Lower lobe of right lung (tissue), 2 donors: Measurements from ENCODE around the gene OR10T2. TPM values are rescaled to one million over a fixed set of nuclear protein-coding genes. Genes with fewer than 3 reads are reported as not detected.

Source experiments
- ATAC-seq, 2 donors: fragments of 200-7000 bp; cut with Tn5 transposase; one replicate each; pipeline ENCODE4 v1.9.1; 2020 to 2022; ENCODE audit warnings: mild to moderate bottlenecking in 2 of 2, moderate library complexity in 2 of 2
- DNase-seq: peaks from one replicate; pipeline ENCODE4 v3.0.0-alpha.2; 2020
- H3K27ac ChIP-seq: fragments of 200-600 bp; one replicate; pipeline ENCODE4 v1.8.0; 2022
- H3K27me3 ChIP-seq: fragments of 200-600 bp; one replicate; pipeline ENCODE4 v1.8.0; 2022; ENCODE audit warnings: low read depth
- H3K36me3 ChIP-seq: fragments of 200-600 bp; one replicate; pipeline ENCODE4 v1.8.0; 2022; ENCODE audit warnings: mild to moderate bottlenecking
- H3K4me1 ChIP-seq: fragments of 200-600 bp; one replicate; pipeline ENCODE4 v1.8.0; 2022
- H3K4me3 ChIP-seq: fragments of 200-600 bp; one replicate; pipeline ENCODE4 v1.8.0; 2022; ENCODE audit warnings: mild to moderate bottlenecking
- H3K9me3 ChIP-seq: fragments of 200-600 bp; one replicate; pipeline ENCODE4 v1.8.0; 2022
- CTCF ChIP-seq: fragments of 200-600 bp; IDR thresholded peaks from one replicate; pipeline ENCODE4 v1.8.0; 2022; ENCODE audit warnings: antibody characterized with exemption, mild to moderate bottlenecking
- intact Hi-C: fragments of 100-400 bp; cut with DNase I; formaldehyde crosslinking; loops from one replicate; pipeline ENCODE4 v1.11.0; 2022
- total RNA-seq: library from RNA; stranded (reverse); fragmentation: NEBNext Ultra II Directional; extraction: Animal tissue kit (Norgen Biotek cat#: 25700); gene quantifications from one replicate; pipeline ENCODE4 v1.2.1, GENCODE V29; 2021
- donor health status: DM: no; HTN: yes; CAD: no; lungs with severe emphysema.

The OR10T2 gene
- total RNA-seq, 1 donor from 2014 or later, result not detected

DNA sequence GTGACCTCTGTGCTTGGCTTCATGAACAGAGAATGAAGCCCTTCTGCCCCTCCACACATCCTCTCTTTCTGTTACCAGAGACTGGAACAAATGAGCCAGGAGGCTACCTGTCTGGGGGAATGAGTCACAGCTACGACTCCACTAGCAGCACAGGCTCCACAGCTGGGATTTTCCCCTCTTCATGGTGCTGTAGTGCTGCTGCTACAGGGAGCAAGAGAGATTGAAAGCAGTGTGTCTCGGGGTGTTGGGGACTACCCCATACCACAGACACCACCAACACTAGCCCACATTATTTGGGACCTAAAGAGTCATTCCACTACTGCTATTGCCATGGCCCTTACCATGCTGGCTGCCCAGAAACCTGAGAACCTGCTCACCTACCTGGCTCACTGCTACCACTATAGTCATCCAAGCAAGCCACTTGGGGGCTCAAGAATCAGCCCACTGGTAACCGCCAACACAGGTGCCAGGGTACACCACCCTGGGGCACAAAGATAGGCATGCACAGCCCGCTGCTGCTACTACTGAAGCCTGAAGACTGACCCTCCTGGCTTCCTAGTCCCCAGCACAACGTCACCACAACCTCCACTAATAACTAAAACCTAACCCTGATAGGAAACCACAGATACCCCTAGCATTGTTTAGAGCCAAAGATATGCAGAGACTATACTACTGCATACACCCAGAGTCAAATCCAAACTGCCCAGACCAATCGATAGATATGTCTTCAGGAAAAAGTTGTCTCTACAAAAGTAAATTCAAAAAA lies 27.9 kb downstream of the OR10T2 start:
- Histone ChIP-seq H3K27ac (no peak overlapping the region), H3K4me3 (no peak overlapping the region), H3K27me3 (no peaks in the 10 kb centered on the region), H3K9me3 (peaks cover 7% of the 10 kb centered on the region), H3K4me1 (no peaks in the 10 kb centered on the region), H3K36me3 (no peaks in the 10 kb centered on the region)
- no peak for ATAC-seq
- DNase-seq, result no peak
- TF ChIP-seq CTCF, result no peak
- intact Hi-C loops, result no loop called here

GRCh38 chr1:158366783-158367182 lies 32.5 kb downstream of the OR10T2 start:
- TF ChIP-seq CTCF, result no peak
- intact Hi-C loops, result no loop called here
- ATAC-seq, result no peak

DNA sequence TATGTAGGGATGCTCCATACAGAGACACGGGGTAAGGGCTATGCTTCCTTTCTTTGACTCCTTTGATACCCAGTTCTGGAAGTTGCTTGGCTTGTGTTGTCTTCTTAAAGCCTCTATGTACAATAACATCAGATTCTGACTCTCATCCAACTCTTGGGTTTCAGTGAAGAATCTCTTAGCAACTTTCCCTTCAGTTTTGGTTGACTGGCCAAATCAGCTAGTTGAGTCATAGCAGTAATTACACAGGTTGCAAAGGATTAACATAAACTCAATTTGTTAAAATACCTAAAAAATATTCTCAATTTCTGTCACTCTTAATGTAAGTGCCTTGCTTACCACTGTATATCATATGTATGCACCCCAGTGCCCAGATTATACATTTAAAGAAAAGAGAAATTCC lies 36.3 kb downstream of the OR10T2 start:
- no peaks in the 10 kb centered on the region for H3K9me3 ChIP-seq
- ATAC-seq, result no peak

More at GRCh38 chr1:158366783-158367182, 32.5 kb downstream of the OR10T2 start:
- H3K4me1 ChIP-seq, result no peaks in the 10 kb centered on the region
- no peak overlapping the region for H3K4me3 ChIP-seq
- no peak overlapping the region for H3K27ac ChIP-seq
- DNase-seq, result no peak
- H3K9me3 ChIP-seq, result peaks cover 4% of the 10 kb centered on the region
- H3K27me3 ChIP-seq, result no peaks in the 10 kb centered on the region
- no peaks in the 10 kb centered on the region for H3K36me3 ChIP-seq

GRCh38 chr1:158362482-158362881 lies 36.8 kb downstream of the OR10T2 start:
- Histone ChIP-seq H3K27ac (no peak overlapping the region), H3K4me3 (no peak overlapping the region), H3K9me3 (no peaks in the 10 kb centered on the region), H3K27me3 (no peaks in the 10 kb centered on the region), H3K4me1 (no peaks in the 10 kb centered on the region), H3K36me3 (no peaks in the 10 kb centered on the region)
- intact Hi-C loops, result no loop called here
- DNase-seq (no peak), ATAC-seq (no peak)
- no peak for TF ChIP-seq CTCF

More for the DNA sequence above, 36.3 kb downstream of the OR10T2 start:
- Histone ChIP-seq H3K36me3 (no peaks in the 10 kb centered on the region), H3K4me3 (no peak overlapping the region), H3K27ac (no peak overlapping the region), H3K4me1 (no peaks in the 10 kb centered on the region), H3K27me3 (no peaks in the 10 kb centered on the region)
- TF ChIP-seq CTCF, result no peak
- intact Hi-C loops, result no loop called here
- DNase-seq, result no peak

GRCh38 chr1:158357441-158357840 lies 41.8 kb downstream of the OR10T2 start:
- no peak for TF ChIP-seq CTCF
- Histone ChIP-seq H3K9me3 (no peaks in the 10 kb centered on the region), H3K4me1 (no peaks in the 10 kb centered on the region), H3K27ac (no peak overlapping the region), H3K4me3 (no peak overlapping the region), H3K27me3 (no peaks in the 10 kb centered on the region), H3K36me3 (no peaks in the 10 kb centered on the region)
- ATAC-seq (no peak), DNase-seq (no peak)
- intact Hi-C loops, result no loop called here
